ENCODE results near the gene SBK3. TPM values are rescaled to one million over a fixed set of nuclear protein-coding genes. Genes with fewer than 3 reads are reported as not detected.

SBK3 gene
- total and polyA plus RNA-seq, 2 of the 8 experiments (the other 6 are each of a cell fraction or from before 2014, with no cell fraction given), result 0.76 to 1.5 TPM

DNA sequence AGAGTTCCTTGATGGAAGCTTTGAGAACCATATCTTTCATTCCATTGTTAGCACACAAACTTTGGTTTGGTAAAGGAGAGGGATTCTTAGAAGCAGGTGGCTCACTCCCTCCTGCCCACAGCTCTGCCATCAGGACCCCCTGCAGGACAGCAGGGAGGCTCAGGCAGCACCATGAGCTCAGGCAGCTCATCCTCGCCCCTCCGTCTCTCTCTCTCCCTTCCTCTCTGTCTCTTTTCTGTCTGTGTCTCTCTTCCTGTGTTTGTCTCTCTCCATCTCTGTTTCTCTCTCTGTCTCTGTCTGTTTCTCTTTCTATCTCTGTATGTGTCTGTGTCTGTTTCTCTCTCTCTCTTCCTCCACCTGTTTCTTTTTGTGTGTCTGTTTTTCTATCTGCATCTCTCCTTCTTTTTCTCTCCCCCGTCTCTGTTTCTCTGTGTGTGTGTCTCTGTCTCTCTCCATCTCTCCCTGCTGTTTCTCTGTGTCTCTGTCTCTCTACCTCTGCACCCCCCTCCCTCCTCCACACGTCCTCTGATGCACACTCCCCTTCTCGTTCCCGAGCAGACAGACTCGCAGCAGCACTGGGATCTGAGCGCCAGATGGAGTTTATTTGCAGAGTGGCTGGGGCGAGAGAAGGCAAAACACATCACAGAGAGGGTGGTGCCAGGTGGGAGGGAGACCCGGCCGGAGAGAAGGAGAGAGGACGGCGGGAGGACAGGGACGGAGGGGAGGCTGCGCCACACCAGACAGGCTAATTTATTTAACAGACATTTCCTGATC lies 17.1 kb downstream of the SBK3 start (continued):
- no peak for TF ChIP-seq FOSL1 (IDR thresholded peaks at IDR 0.05; ENCODE audit: insufficient read depth, low read depth, low read length)
- TF ChIP-seq, protein P1, sequence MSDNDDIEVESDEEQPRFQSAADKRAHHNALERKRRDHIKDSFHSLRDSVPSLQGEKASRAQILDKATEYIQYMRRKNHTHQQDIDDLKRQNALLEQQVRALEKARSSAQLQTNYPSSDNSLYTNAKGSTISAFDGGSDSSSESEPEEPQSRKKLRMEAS (IDR thresholded peaks at IDR 0.05), result no peak
- TF ChIP-seq BACH1 (IDR thresholded peaks at IDR 0.05; ENCODE audit: low read length), result no peak
- TF ChIP-seq CHD1 (IDR thresholded peaks at IDR 0.05; ENCODE audit: low read depth, low read length), result no peak
- TF ChIP-seq RFX5 (IDR thresholded peaks at IDR 0.05; ENCODE audit: borderline replicate concordance, low read depth, low read length), result no peak
- TF ChIP-seq PHF8 (conservative IDR thresholded peaks at IDR 0.05; ENCODE audit: low read depth, low read length), result no peak
- TF ChIP-seq SRF (IDR thresholded peaks at IDR 0.05; ENCODE audit: low read depth, low read length), result no peak
